VCaP (cell line): ENCODE measurements around the gene ALCAM.
"Not testable (repeated sequence)": the region's sequence is repeated elsewhere in the genome, so short reads cannot be mapped to it uniquely, and the experiment has no call there.

Experiments used
- H3K27ac ChIP-seq: fragments of 450-650 bp; 2 replicates; pipeline ENCODE4 v1.5.1; 2017
- CTCF ChIP-seq: fragments of 450-650 bp; conservative IDR thresholded peaks from 2 replicates; pipeline ENCODE4 v1.5.1; 2017; ENCODE audit warnings: mild to moderate bottlenecking, moderate library complexity

ALCAM gene

GRCh38 chr3:105402287-105402801 is 35.6 kb downstream of the ALCAM start:
- TF ChIP-seq CTCF = no peak
- no peak overlapping the region for H3K27ac ChIP-seq

GRCh38 chr3:105403034-105403433 is 36.3 kb downstream of the ALCAM start:
- not testable (repeated sequence) for H3K27ac ChIP-seq

GRCh38 chr3:105406268-105406667 is 39.6 kb downstream of the ALCAM start:
- TF ChIP-seq CTCF = no peak
- no peak overlapping the region for H3K27ac ChIP-seq

- no peak overlapping the region for H3K27ac ChIP-seq
- no peak for TF ChIP-seq CTCF
These were observed 42.7 kb downstream of the ALCAM start for GRCh38 chr3:105409364-105409763.

- no peak overlapping the region for H3K27ac ChIP-seq
- no peak for TF ChIP-seq CTCF
These were observed 46.7 kb downstream of the ALCAM start for GRCh38 chr3:105413343-105413887.

- no peak overlapping the region for H3K27ac ChIP-seq
- no peak for TF ChIP-seq CTCF
These were observed 48.1 kb downstream of the ALCAM start for GRCh38 chr3:105414841-105415240.

- H3K27ac ChIP-seq = no peak overlapping the region
- no peak for TF ChIP-seq CTCF
These were observed 49.2 kb downstream of the ALCAM start for GRCh38 chr3:105415951-105416350.

GRCh38 chr3:105417525-105418289 is 51.0 kb downstream of the ALCAM start:
- no peak overlapping the region for H3K27ac ChIP-seq
- no peak for TF ChIP-seq CTCF
